K562 (cell line): Measurements from ENCODE around the gene SOX12. TPM values are rescaled to one million over a fixed set of nuclear protein-coding genes. Genes with fewer than 3 reads are reported as not detected.

ENCODE experiments used
- BACH1 ChIP-seq: fragments of 200-800 bp; sonication (Bioruptor generic); IDR thresholded peaks from 2 replicates; pipeline ENCODE4 v1.6.1; 2016; ENCODE audit warnings: missing genetic modification characterization, missing compliant biosample characterization
- EP300 ChIP-seq: IDR thresholded peaks from 2 replicates; pipeline ENCODE4 v1.6.1; 2012; ENCODE audit warnings: low read length, improper control_type of control experiment
- EP400 ChIP-seq: fragments of 450-650 bp; IDR thresholded peaks from 2 replicates; pipeline ENCODE4 v1.6.1; 2017; ENCODE audit warnings: antibody characterized with exemption, mild to moderate bottlenecking, moderate library complexity
- NFIX ChIP-seq: fragments of 250-450 bp; sonication (Bioruptor Pico); IDR thresholded peaks from 2 replicates; pipeline ENCODE4 v1.4.0; 2020; ENCODE audit warnings: low read depth, mild to moderate bottlenecking, moderate library complexity
- NRF1 ChIP-seq, 2 experiments: fragments of 450-650 bp; IDR thresholded peaks in 1 of 2; conservative IDR thresholded peaks in 1 of 2; 2 replicates each; pipeline ENCODE4 v1.6.1; 2014; ENCODE audit warnings: mild to moderate bottlenecking in 2 of 2
- SIN3A ChIP-seq, 2 experiments: fragments of 150-350 bp in 1 of 2; IDR thresholded peaks; 2 replicates each; pipeline ENCODE4 v1.6.1; 2011 to 2016; ENCODE audit warnings: borderline replicate concordance in 2 of 2, low read depth in 2 of 2, low read length in 2 of 2, mild to moderate bottlenecking in 2 of 2, moderate library complexity in 2 of 2; ENCODE audit not compliant: control insufficient read depth in 1 of 2
- ZNF174 ChIP-seq: fragments of 250-450 bp; sonication (Bioruptor Pico); IDR thresholded peaks from 2 replicates; pipeline ENCODE4 v1.4.0; 2020; ENCODE audit warnings: mild to moderate bottlenecking
- ZNF282 ChIP-seq: sonication (generic); formaldehyde crosslinking; IDR thresholded peaks from 2 replicates; pipeline ENCODE4 v1.8.1; 2023; ENCODE audit warnings: missing genetic modification reagents
- polyA plus RNA-seq, 8 experiments: library from polyadenylated mRNA; depleted of rRNA in 4 of 8; stranded (reverse) in 5 of 8; unstranded in 3 of 8; fragments of >200 nt; fragmentation: Nextera tagmentation in 2 of 8; fragmentation: Illumina TruSeq in 1 of 8; extraction: Ambion mirVana in 2 of 8; extraction: Trizol in 1 of 8; gene quantifications; 2 replicates each; pipeline versions ENCODE4 v1.2.1 to v1.2.3, GENCODE V29; 2011 to 2014; ENCODE audit warnings: inconsistent platforms in 1 of 8, missing spikeins in 1 of 8
- total RNA-seq, 7 experiments: library from RNA; depleted of rRNA in 6 of 7; stranded (reverse); fragments of >200 nt in 6 of 7; fragmentation: Illumina TruSeq in 2 of 7; extraction: Trizol in 2 of 7; gene quantifications; 2 replicates each; pipeline versions ENCODE4 v1.2.1 to v1.2.3, GENCODE V29; 2011 to 2021; ENCODE audit warnings: low replicate concordance in 1 of 7
- TF ChIP-seq, protein P1 (sequence below): sonication (generic); formaldehyde crosslinking; IDR thresholded peaks from 2 replicates; pipeline ENCODE4 v1.8.0; 2022; ENCODE audit warnings: mild to moderate bottlenecking, missing genetic modification reagents, borderline replicate concordance
- TF ChIP-seq, protein P2 (sequence below): fragments of 450-650 bp; IDR thresholded peaks from 2 replicates; pipeline ENCODE4 v1.6.1; 2016; ENCODE audit warnings: antibody characterized with exemption
- TF ChIP-seq, protein P3 (sequence below): fragments of 250-450 bp; sonication (Bioruptor Pico); IDR thresholded peaks from 2 replicates; pipeline ENCODE4 v1.5.0; 2020; ENCODE audit warnings: mild to moderate bottlenecking, borderline replicate concordance
- TF ChIP-seq, protein P4 (sequence below): fragments of 200-400 bp; formaldehyde crosslinking; IDR thresholded peaks from 2 replicates; pipeline ENCODE4 v1.6.1; 2017; ENCODE audit warnings: mild to moderate bottlenecking, low read depth, low read length, moderate library complexity
- TF ChIP-seq, protein P5 (sequence below): sonication (generic); formaldehyde crosslinking; IDR thresholded peaks from 2 replicates; pipeline ENCODE4 v1.8.1; 2023; ENCODE audit warnings: mild to moderate bottlenecking, missing genetic modification reagents
- TF ChIP-seq, protein P6 (sequence below), 2 experiments: fragments of 250-450 bp in 1 of 2; fragments of 450-650 bp in 1 of 2; sonication (Bioruptor Pico) in 1 of 2; IDR thresholded peaks; 2 replicates each; pipeline versions ENCODE4 v1.6.1 to v1.8.0; 2016 to 2021; ENCODE audit warnings: mild to moderate bottlenecking in 2 of 2, moderate library complexity in 2 of 2, missing compliant biosample characterization in 1 of 2, missing genetic modification characterization in 1 of 2

SOX12 gene
- total and polyA plus RNA-seq, 9 of the 15 experiments (the other 6 are each of a cell fraction or from before 2014, with no cell fraction given) = 0.42 to 26.3 (median 2.6) TPM

DNA sequence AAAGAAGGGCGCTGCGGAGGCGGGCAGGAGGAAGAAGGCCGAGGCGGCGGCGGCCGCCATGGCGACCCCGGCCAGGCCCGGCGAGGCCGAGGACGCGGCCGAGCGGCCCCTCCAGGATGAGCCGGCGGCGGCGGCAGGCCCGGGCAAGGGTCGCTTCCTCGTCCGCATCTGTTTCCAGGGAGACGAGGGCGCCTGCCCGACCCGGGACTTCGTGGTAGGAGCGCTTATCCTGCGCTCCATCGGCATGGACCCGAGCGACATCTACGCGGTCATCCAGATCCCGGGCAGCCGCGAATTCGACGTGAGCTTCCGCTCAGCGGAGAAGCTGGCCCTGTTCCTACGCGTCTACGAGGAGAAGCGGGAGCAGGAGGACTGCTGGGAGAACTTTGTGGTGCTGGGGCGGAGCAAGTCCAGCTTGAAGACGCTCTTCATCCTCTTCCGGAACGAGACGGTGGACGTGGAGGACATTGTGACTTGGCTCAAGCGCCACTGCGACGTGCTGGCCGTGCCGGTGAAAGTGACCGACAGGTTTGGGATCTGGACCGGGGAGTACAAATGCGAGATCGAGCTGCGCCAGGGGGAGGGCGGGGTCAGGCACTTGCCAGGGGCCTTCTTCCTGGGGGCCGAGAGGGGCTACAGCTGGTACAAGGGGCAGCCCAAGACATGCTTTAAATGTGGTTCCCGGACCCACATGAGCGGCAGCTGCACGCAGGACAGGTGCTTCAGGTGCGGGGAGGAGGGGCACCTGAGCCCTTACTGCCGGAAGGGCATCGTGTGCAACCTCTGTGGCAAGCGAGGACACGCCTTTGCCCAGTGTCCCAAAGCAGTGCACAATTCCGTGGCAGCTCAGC lies 27.2 kb upstream of the SOX12 start (continued):
- TF ChIP-seq SIN3A (IDR thresholded peaks at IDR 0.05; ENCODE audit: borderline replicate concordance in 2 of 2, control insufficient read depth in 1 of 2, low read depth in 2 of 2, low read length in 2 of 2) = 0 out of 4 replicates have a peak, but pooled peaks of 1 of the 2 experiments have one; percentile 27
- TF ChIP-seq, protein P1, sequence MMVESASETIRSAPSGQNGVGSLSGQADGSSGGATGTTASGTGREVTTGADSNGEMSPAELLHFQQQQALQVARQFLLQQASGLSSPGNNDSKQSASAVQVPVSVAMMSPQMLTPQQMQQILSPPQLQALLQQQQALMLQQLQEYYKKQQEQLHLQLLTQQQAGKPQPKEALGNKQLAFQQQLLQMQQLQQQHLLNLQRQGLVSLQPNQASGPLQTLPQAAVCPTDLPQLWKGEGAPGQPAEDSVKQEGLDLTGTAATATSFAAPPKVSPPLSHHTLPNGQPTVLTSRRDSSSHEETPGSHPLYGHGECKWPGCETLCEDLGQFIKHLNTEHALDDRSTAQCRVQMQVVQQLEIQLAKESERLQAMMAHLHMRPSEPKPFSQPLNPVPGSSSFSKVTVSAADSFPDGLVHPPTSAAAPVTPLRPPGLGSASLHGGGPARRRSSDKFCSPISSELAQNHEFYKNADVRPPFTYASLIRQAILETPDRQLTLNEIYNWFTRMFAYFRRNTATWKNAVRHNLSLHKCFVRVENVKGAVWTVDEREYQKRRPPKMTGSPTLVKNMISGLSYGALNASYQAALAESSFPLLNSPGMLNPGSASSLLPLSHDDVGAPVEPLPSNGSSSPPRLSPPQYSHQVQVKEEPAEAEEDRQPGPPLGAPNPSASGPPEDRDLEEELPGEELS = no peak
- no peak for TF ChIP-seq ZNF174 (CRISPR knock-in tag)
- TF ChIP-seq, protein P2, sequence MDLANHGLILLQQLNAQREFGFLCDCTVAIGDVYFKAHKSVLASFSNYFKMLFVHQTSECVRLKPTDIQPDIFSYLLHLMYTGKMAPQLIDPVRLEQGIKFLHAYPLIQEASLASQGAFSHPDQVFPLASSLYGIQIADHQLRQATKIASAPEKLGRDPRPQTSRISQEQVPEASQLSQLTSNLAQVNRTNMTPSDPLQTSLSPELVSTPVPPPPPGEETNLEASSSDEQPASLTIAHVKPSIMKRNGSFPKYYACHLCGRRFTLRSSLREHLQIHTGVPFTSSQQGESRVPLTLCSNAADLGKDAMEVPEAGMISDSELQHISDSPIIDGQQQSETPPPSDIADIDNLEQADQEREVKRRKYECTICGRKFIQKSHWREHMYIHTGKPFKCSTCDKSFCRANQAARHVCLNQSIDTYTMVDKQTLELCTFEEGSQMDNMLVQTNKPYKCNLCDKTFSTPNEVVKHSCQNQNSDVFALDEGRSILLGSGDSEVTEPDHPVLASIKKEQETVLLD = no peak
- TF ChIP-seq, protein P3, sequence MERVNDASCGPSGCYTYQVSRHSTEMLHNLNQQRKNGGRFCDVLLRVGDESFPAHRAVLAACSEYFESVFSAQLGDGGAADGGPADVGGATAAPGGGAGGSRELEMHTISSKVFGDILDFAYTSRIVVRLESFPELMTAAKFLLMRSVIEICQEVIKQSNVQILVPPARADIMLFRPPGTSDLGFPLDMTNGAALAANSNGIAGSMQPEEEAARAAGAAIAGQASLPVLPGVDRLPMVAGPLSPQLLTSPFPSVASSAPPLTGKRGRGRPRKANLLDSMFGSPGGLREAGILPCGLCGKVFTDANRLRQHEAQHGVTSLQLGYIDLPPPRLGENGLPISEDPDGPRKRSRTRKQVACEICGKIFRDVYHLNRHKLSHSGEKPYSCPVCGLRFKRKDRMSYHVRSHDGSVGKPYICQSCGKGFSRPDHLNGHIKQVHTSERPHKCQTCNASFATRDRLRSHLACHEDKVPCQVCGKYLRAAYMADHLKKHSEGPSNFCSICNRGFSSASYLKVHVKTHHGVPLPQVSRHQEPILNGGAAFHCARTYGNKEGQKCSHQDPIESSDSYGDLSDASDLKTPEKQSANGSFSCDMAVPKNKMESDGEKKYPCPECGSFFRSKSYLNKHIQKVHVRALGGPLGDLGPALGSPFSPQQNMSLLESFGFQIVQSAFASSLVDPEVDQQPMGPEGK (CRISPR knock-in tag) = no peak
- TF ChIP-seq EP400 = peak; percentile 29; the same call in 1 of the 2 replicates
- TF ChIP-seq BACH1 = no peak
- TF ChIP-seq, protein P4, sequence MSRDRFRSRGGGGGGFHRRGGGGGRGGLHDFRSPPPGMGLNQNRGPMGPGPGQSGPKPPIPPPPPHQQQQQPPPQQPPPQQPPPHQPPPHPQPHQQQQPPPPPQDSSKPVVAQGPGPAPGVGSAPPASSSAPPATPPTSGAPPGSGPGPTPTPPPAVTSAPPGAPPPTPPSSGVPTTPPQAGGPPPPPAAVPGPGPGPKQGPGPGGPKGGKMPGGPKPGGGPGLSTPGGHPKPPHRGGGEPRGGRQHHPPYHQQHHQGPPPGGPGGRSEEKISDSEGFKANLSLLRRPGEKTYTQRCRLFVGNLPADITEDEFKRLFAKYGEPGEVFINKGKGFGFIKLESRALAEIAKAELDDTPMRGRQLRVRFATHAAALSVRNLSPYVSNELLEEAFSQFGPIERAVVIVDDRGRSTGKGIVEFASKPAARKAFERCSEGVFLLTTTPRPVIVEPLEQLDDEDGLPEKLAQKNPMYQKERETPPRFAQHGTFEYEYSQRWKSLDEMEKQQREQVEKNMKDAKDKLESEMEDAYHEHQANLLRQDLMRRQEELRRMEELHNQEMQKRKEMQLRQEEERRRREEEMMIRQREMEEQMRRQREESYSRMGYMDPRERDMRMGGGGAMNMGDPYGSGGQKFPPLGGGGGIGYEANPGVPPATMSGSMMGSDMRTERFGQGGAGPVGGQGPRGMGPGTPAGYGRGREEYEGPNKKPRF = no peak
- TF ChIP-seq ZNF282 (CRISPR knock-in tag) = no peak
- no peak for TF ChIP-seq NFIX (CRISPR knock-in tag)
- TF ChIP-seq, protein P5, sequence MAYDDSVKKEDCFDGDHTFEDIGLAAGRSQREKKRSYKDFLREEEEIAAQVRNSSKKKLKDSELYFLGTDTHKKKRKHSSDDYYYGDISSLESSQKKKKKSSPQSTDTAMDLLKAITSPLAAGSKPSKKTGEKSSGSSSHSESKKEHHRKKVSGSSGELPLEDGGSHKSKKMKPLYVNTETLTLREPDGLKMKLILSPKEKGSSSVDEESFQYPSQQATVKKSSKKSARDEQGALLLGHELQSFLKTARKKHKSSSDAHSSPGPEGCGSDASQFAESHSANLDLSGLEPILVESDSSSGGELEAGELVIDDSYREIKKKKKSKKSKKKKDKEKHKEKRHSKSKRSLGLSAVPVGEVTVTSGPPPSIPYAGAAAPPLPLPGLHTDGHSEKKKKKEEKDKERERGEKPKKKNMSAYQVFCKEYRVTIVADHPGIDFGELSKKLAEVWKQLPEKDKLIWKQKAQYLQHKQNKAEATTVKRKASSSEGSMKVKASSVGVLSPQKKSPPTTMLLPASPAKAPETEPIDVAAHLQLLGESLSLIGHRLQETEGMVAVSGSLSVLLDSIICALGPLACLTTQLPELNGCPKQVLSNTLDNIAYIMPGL = peak; percentile 39; the same call in 1 of the 2 replicates
- TF ChIP-seq, protein P6, sequence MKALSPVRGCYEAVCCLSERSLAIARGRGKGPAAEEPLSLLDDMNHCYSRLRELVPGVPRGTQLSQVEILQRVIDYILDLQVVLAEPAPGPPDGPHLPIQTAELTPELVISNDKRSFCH (CRISPR knock-in tag; IDR thresholded peaks at IDR 0.05) = no peak
- TF ChIP-seq, protein P6 (tag; IDR thresholded peaks at IDR 0.05) = no peak
- TF ChIP-seq EP300 = no peak
- TF ChIP-seq NRF1 (conservative IDR thresholded peaks at IDR 0.05 in 1 of 2, IDR thresholded peaks at IDR 0.05 in 1 of 2) = peak; percentile 28 to 35; a peak in 3 of 4 replicates
